Loucy (cell line): Measurements from ENCODE around the gene GNAT2.

Experiments used
- H2AFZ ChIP-seq: fragments of 200-600 bp; sonication (generic); 2 replicates; pipeline ENCODE4 v1.6.0; 2016; ENCODE audit warnings: antibody characterized with exemption, mild to moderate bottlenecking, low read length, moderate library complexity
- H3F3A ChIP-seq: fragments of 200-600 bp; 2 replicates; pipeline ENCODE4 v1.6.0; 2016; ENCODE audit warnings: antibody characterized with exemption, low read depth, mild to moderate bottlenecking
- H3K27me3 ChIP-seq: fragments of 200-600 bp; sonication (generic); 2 replicates; pipeline ENCODE4 v1.6.1; 2014; ENCODE audit warnings: low read length, mild to moderate bottlenecking; ENCODE audit not compliant: insufficient read depth, poor library complexity, severe bottlenecking
- H3K36me3 ChIP-seq: fragments of 200-600 bp; sonication (generic); 2 replicates; pipeline ENCODE4 v1.6.1; 2016; ENCODE audit warnings: low read length; ENCODE audit not compliant: insufficient read depth
- H3K4me1 ChIP-seq: fragments of 200-600 bp; sonication (generic); 2 replicates; pipeline ENCODE4 v1.5.1; 2014; ENCODE audit warnings: low read length, mild to moderate bottlenecking; ENCODE audit not compliant: insufficient read depth, poor library complexity, severe bottlenecking
- H3K4me2 ChIP-seq: fragments of 200-600 bp; sonication (generic); 2 replicates; pipeline ENCODE4 v1.6.0; 2014; ENCODE audit warnings: antibody characterized with exemption, low read length, low read depth, mild to moderate bottlenecking; ENCODE audit not compliant: poor library complexity, severe bottlenecking
- H3K4me3 ChIP-seq: fragments of 200-600 bp; sonication (generic); 2 replicates; pipeline ENCODE4 v1.5.1; 2014; ENCODE audit warnings: low read length, mild to moderate bottlenecking, mixed read lengths; ENCODE audit not compliant: poor library complexity, severe bottlenecking
- H3K79me2 ChIP-seq: fragments of 200-600 bp; sonication (generic); 2 replicates; pipeline ENCODE4 v1.6.1; 2014; ENCODE audit warnings: low read length; ENCODE audit not compliant: insufficient read depth
- H3K9ac ChIP-seq: fragments of 200-600 bp; sonication (generic); 2 replicates; pipeline ENCODE4 v1.6.0; 2014; ENCODE audit warnings: mild to moderate bottlenecking, low read depth, low read length, moderate library complexity; ENCODE audit not compliant: poor library complexity, severe bottlenecking
- H3K9me2 ChIP-seq: fragments of 200-600 bp; sonication (generic); replicated peaks from 2 replicates; pipeline ENCODE4 v1.6.1; 2016; ENCODE audit warnings: low read depth, low read length, mixed read lengths
- H3K9me3 ChIP-seq: fragments of 200-600 bp; sonication (generic); 2 replicates; pipeline ENCODE4 v1.6.1; 2014; ENCODE audit warnings: mild to moderate bottlenecking, antibody characterized with exemption, low read length, low read depth; ENCODE audit not compliant: insufficient read depth
- H4K20me1 ChIP-seq: fragments of 200-600 bp; sonication (generic); 2 replicates; pipeline ENCODE4 v1.6.0; 2014; ENCODE audit warnings: antibody characterized with exemption, low read length, mild to moderate bottlenecking; ENCODE audit not compliant: insufficient read depth, poor library complexity, severe bottlenecking
- EZH2phosphoT487 ChIP-seq: fragments of 200-600 bp; IDR thresholded peaks from 2 replicates; pipeline ENCODE4 v1.6.1; 2018; ENCODE audit warnings: antibody characterized with exemption, mild to moderate bottlenecking, moderate library complexity, borderline replicate concordance
- TF ChIP-seq, protein P1 (sequence below): fragments of 200-600 bp; sonication (generic); conservative IDR thresholded peaks from 2 replicates; pipeline ENCODE4 v1.5.1; 2014; ENCODE audit warnings: mild to moderate bottlenecking, antibody characterized with exemption, low read length

The GNAT2 gene

DNA sequence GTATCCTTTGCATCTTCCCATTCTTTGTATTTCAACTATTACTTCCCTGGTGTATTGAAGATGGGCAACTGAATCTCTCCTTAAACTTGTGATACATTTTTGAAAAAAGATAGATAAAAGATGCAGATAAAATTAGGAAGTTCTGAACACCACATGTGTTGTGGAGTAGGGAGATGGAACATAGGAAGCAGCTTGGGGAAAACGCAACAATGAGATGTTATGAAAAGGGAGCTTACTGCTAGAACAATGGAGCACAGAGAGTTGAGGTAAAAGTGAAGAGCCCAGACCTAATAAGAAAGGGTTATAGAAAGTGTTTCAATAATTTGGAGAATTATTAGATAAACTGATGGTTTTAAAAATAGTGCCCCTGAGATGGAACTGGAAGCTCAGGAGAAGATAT lies 50.1 kb downstream of the GNAT2 start:
- peaks cover 66% of the 10 kb centered on the region for H4K20me1 ChIP-seq
- peaks cover 6% of the 10 kb centered on the region; the same call in 1 of the 2 replicates for H3K36me3 ChIP-seq
- no peak for TF ChIP-seq EZH2phosphoT487
- TF ChIP-seq, protein P1, sequence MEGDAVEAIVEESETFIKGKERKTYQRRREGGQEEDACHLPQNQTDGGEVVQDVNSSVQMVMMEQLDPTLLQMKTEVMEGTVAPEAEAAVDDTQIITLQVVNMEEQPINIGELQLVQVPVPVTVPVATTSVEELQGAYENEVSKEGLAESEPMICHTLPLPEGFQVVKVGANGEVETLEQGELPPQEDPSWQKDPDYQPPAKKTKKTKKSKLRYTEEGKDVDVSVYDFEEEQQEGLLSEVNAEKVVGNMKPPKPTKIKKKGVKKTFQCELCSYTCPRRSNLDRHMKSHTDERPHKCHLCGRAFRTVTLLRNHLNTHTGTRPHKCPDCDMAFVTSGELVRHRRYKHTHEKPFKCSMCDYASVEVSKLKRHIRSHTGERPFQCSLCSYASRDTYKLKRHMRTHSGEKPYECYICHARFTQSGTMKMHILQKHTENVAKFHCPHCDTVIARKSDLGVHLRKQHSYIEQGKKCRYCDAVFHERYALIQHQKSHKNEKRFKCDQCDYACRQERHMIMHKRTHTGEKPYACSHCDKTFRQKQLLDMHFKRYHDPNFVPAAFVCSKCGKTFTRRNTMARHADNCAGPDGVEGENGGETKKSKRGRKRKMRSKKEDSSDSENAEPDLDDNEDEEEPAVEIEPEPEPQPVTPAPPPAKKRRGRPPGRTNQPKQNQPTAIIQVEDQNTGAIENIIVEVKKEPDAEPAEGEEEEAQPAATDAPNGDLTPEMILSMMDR = no peak
- H3K4me2 ChIP-seq = no peak overlapping the region
- H3K9me2 ChIP-seq = no peaks in the 10 kb centered on the region
- peaks cover 3% of the 10 kb centered on the region for H3K4me1 ChIP-seq
- no peak overlapping the region for H3K4me3 ChIP-seq
- no peak overlapping the region for H3K9ac ChIP-seq
- no peak overlapping the region for H2AFZ ChIP-seq
- peaks cover 99% of the 10 kb centered on the region for H3K79me2 ChIP-seq
- no peaks in the 10 kb centered on the region for H3F3A ChIP-seq
- H3K27me3 ChIP-seq = no peaks in the 10 kb centered on the region
- no peaks in the 10 kb centered on the region for H3K9me3 ChIP-seq

DNA sequence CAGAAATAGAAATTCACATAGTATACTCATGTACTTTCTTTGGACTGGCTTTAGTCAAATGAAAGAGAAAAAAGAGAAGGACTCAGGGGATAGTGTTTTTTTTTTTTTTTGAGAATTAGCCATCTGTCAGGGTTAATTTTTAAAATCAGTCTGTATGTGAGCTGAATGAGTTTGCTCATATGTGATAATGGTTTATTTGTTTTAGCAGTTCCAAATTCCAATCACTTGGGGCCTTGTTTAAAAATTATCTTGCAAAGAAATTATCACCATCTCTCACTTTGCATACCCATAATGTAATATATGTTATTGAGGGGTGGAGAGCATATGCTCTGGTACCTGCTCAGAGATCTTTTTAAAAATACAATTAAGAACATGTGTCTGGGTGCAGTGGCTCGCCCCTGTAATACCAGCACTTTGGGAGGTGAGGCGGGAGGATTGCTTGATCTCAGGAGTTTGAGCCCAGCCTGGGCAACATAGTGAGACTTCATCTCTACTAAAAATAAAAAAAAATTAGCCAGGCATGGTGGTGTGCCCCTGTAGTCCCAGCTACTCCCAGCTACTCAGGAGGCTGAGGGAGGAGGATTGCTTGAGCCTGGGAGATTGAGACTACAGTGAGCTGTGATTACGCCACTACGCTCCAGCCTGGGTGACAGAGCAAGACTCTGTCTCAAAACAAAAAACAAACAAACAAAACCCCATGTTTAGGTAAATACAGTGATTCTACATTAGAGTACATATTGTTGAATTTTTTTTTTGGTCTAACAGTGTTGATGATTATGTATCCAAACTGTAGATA lies 51.3 kb downstream of the GNAT2 start:
- no peaks in the 10 kb centered on the region for H3F3A ChIP-seq
- no peaks in the 10 kb centered on the region for H3K9me2 ChIP-seq
- no peak overlapping the region for H3K9ac ChIP-seq
- H3K9me3 ChIP-seq = no peaks in the 10 kb centered on the region
- TF ChIP-seq, protein P1 = no peak
- TF ChIP-seq EZH2phosphoT487 = no peak
- no peak overlapping the region for H3K4me2 ChIP-seq
- H3K79me2 ChIP-seq = peaks cover 99% of the 10 kb centered on the region
- no peaks in the 10 kb centered on the region for H3K36me3 ChIP-seq
- peaks cover 73% of the 10 kb centered on the region for H4K20me1 ChIP-seq
- H3K27me3 ChIP-seq = no peaks in the 10 kb centered on the region
- peaks cover 14% of the 10 kb centered on the region for H3K4me1 ChIP-seq
- no peak overlapping the region for H3K4me3 ChIP-seq
- H2AFZ ChIP-seq = no peak overlapping the region

DNA sequence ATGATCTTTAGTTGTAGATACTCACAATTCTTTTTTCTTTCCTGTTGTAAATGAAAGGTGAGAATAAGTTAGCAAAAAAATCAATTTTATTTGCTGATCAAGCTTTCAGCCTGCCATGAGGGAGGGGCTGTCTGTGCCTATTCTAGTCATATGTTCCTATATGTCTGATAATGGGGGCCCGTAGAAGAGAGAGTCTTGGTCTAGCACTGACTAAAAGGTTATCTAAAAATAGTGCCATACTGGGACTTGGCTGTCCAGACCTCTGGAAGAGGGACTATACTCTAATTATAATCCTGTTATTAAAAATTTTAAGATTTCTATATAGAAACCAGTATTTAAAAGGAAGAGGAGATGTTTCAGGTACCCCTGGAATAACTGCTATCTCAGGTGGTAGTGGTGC lies 52.4 kb downstream of the GNAT2 start:
- H3K9me3 ChIP-seq = no peaks in the 10 kb centered on the region
- H3F3A ChIP-seq = no peaks in the 10 kb centered on the region
- peaks cover 73% of the 10 kb centered on the region for H4K20me1 ChIP-seq
- H3K79me2 ChIP-seq = peaks cover 98% of the 10 kb centered on the region
- H3K4me3 ChIP-seq = no peak overlapping the region
- no peaks in the 10 kb centered on the region for H3K27me3 ChIP-seq
- H2AFZ ChIP-seq = no peak overlapping the region
- H3K9me2 ChIP-seq = no peaks in the 10 kb centered on the region
- no peak overlapping the region for H3K9ac ChIP-seq
- H3K36me3 ChIP-seq = no peaks in the 10 kb centered on the region
- H3K4me1 ChIP-seq = peaks cover 17% of the 10 kb centered on the region
- no peak overlapping the region for H3K4me2 ChIP-seq
- TF ChIP-seq, protein P1 = no peak
- TF ChIP-seq EZH2phosphoT487 = no peak
